GM12878 (cell line): ENCODE results near the gene RHNO1. TPM values are rescaled to one million over a fixed set of nuclear protein-coding genes. Genes with fewer than 3 reads are reported as not detected.
A peak's percentile ranks its signal among the peaks of the same experiment; 100 is the strongest.

ENCODE experiments used
- ATAC-seq: fragments of 200-7000 bp; cut with Tn5 transposase; 3 replicates; pipeline ENCODE4 v1.9.1; 2020; ENCODE audit warnings: mild to moderate bottlenecking, moderate library complexity
- BruUV-seq: library from RNA; stranded (reverse); fragments of 400-500 nt; replicated peaks from 2 replicates; lab custom pipeline; 2021; lab: Mats Ljungman, UMichigan
- CTCF ChIA-PET: fragments of 300-600 bp; sonication (Branson Sonifier 250); formaldehyde crosslinking; extraction: SDS; loops from one replicate; lab custom pipeline; 2021; ENCODE audit warnings: inconsistent platforms; lab: Yijun Ruan, JAX
- POLR2A ChIA-PET: fragments of 350-600 bp; formaldehyde crosslinking; extraction: SDS; loops from one replicate; lab custom pipeline; 2021; ENCODE audit warnings: inconsistent platforms; lab: Charles Lee
- RAD21 ChIA-PET: fragments of 300-600 bp; sonication (Branson Sonifier 250); formaldehyde crosslinking; loops from one replicate; lab custom pipeline; 2023; ENCODE audit warnings: antibody characterized with exemption; ENCODE audit not compliant: unreplicated experiment; lab: Charles Lee
- SMC1A ChIA-PET: fragments of 300-600 bp; sonication (Branson Sonifier 250); formaldehyde crosslinking; loops from one replicate; lab custom pipeline; 2023; ENCODE audit not compliant: unreplicated experiment, uncharacterized antibody; lab: Charles Lee
- DNase-seq: peaks from one replicate; pipeline ENCODE4 v3.0.0-alpha.2; 2011; ENCODE audit warnings: low read depth, low spot score
- FAIRE-seq: peaks from 3 replicates; lab custom pipeline; 2011; peaks lifted over from hg19 to GRCh38; lab: Jason Lieb, UNC
- H2AFZ ChIP-seq: 2 replicates; pipeline ENCODE4 v1.6.0; 2011; ENCODE audit warnings: low read depth, low read length, control low read depth; ENCODE audit not compliant: control insufficient read depth
- H3K27ac ChIP-seq: 2 replicates; pipeline ENCODE4 v1.5.1; 2011; ENCODE audit warnings: control low read depth; ENCODE audit not compliant: control insufficient read depth, insufficient read depth
- H3K27me3 ChIP-seq, 2 experiments: replicated peaks in 1 of 2; 2 replicates each; pipeline versions ENCODE4 v1.6.0 to v1.6.1; 2011; ENCODE audit warnings: low read length in 1 of 2; ENCODE audit not compliant: control insufficient read depth in 2 of 2, insufficient read depth in 2 of 2
- H3K36me3 ChIP-seq, 2 experiments: 2 replicates each; pipeline ENCODE4 v1.5.1; 2011; ENCODE audit warnings: low read length in 1 of 2; ENCODE audit not compliant: control insufficient read depth in 2 of 2, insufficient read depth in 2 of 2
- H3K4me1 ChIP-seq: 2 replicates; pipeline ENCODE4 v1.6.1; 2011; ENCODE audit warnings: mild to moderate bottlenecking, low read length, moderate library complexity, mixed read lengths; ENCODE audit not compliant: control insufficient read depth, insufficient read depth
- H3K4me2 ChIP-seq: 2 replicates; pipeline ENCODE4 v1.6.0; 2011; ENCODE audit warnings: control low read depth; ENCODE audit not compliant: control insufficient read depth, insufficient read depth
- H3K4me3 ChIP-seq: fragments of 200-600 bp; sonication (generic); 2 replicates; pipeline ENCODE4 v1.5.1; 2016
- H3K79me2 ChIP-seq: 2 replicates; pipeline ENCODE4 v1.6.0; 2011; ENCODE audit warnings: low read length; ENCODE audit not compliant: control insufficient read depth, insufficient read depth
- H3K9ac ChIP-seq: 2 replicates; pipeline ENCODE4 v1.8.0; 2011; ENCODE audit warnings: low read length, control low read depth, mixed read lengths; ENCODE audit not compliant: control insufficient read depth, insufficient read depth
- H3K9me3 ChIP-seq: replicated peaks from 3 replicates; pipeline ENCODE4 v1.5.1; 2011; ENCODE audit warnings: mild to moderate bottlenecking, low read length; ENCODE audit not compliant: control insufficient read depth, insufficient read depth
- H4K20me1 ChIP-seq: 2 replicates; pipeline ENCODE4 v1.6.0; 2011; ENCODE audit not compliant: control insufficient read depth, insufficient read depth
- EZH2 ChIP-seq: IDR thresholded peaks from 2 replicates; pipeline ENCODE4 v1.6.1; 2012; ENCODE audit warnings: low read depth, mild to moderate bottlenecking, control low read depth, inconsistent platforms, low read length, borderline replicate concordance; ENCODE audit not compliant: control insufficient read depth
- NR2C1 ChIP-seq: fragments of 450-650 bp; IDR thresholded peaks from 2 replicates; pipeline ENCODE4 v1.6.1; 2017; ENCODE audit warnings: antibody characterized with exemption, mild to moderate bottlenecking, moderate library complexity
- RAD21 ChIP-seq: IDR thresholded peaks from 2 replicates; pipeline ENCODE4 v1.6.1; 2011; ENCODE audit warnings: mild to moderate bottlenecking, low read depth, low read length, moderate library complexity; ENCODE audit not compliant: insufficient read depth
- SIN3A ChIP-seq: IDR thresholded peaks from 2 replicates; pipeline ENCODE4 v1.6.1; 2012; ENCODE audit warnings: low read depth, low read length, improper control_type of control experiment
- SMC3 ChIP-seq: IDR thresholded peaks from 2 replicates; pipeline ENCODE4 v1.6.1; 2011; ENCODE audit warnings: low read length, improper control_type of control experiment, borderline replicate concordance
- TCF7 ChIP-seq: IDR thresholded peaks from 2 replicates; pipeline ENCODE4 v1.6.1; 2014; ENCODE audit warnings: antibody characterized with exemption, borderline replicate concordance
- WGBS: methylation state at CpG from one replicate; pipeline ENCODE4 v1.1.6; 2016; ENCODE audit warnings: low lambda C conversion rate; ENCODE audit not compliant: insufficient replicate concordance, insufficient coverage; ENCODE audit errors: missing lambda C conversion rate; 5-methylcytosine and 5-hydroxymethylcytosine counted together
- in situ Hi-C: fragments of 300-500 bp; cut with MboI; formaldehyde crosslinking; loops from 9 replicates; pipeline ENCODE4 v1.14.3; 2018; ENCODE audit warnings: mixed read lengths
- intact Hi-C: fragments of 100-400 bp; cut with micrococcal nuclease; formaldehyde crosslinking; loops from one replicate; pipeline ENCODE4 v1.14.2; 2022; ENCODE audit not compliant: unreplicated experiment
- polyA plus RNA-seq, 11 experiments: library from polyadenylated mRNA; depleted of rRNA in 4 of 11; unstranded in 6 of 11; stranded (reverse) in 5 of 11; fragments of >200 nt; fragmentation: Nextera tagmentation in 4 of 11; fragmentation: Illumina TruSeq in 1 of 11; extraction: Ambion mirVana in 4 of 11; extraction: Trizol in 1 of 11; gene quantifications; 1 replicate in 1 of 11; 2 replicates in 10 of 11; pipeline versions ENCODE4 v1.2.1 to v1.2.3, GENCODE V29; 2011 to 2016; ENCODE audit warnings: inconsistent platforms in 2 of 11, missing spikeins in 2 of 11, low read depth in 1 of 11
- total RNA-seq, 4 experiments: library from RNA; depleted of rRNA in 3 of 4; stranded (reverse); fragments of >200 nt in 3 of 4; fragmentation: Illumina TruSeq in 1 of 4; extraction: Trizol in 1 of 4; gene quantifications; 2 replicates each; pipeline versions ENCODE4 v1.2.1 to v1.2.3, GENCODE V29; 2013 to 2021
- TF ChIP-seq, protein P1 (sequence below): fragments of 450-650 bp; IDR thresholded peaks from 2 replicates; pipeline ENCODE4 v1.6.1; 2017; ENCODE audit warnings: mild to moderate bottlenecking, moderate library complexity
- TF ChIP-seq, protein P2 (sequence below), 3 experiments: IDR thresholded peaks in 2 of 3; conservative IDR thresholded peaks in 1 of 3; 2 replicates each; pipeline ENCODE4 v1.5.1; 2011; ENCODE audit warnings: low read depth in 3 of 3, low read length in 3 of 3, mild to moderate bottlenecking in 3 of 3, control low read depth in 2 of 3, moderate library complexity in 2 of 3, inconsistent platforms in 1 of 3, mixed read lengths in 1 of 3; ENCODE audit not compliant: control insufficient read depth in 2 of 3, insufficient read depth in 1 of 3; ENCODE audit errors: extremely low read depth in 1 of 3
- TF ChIP-seq, protein P3 (sequence below): fragments of 450-650 bp; IDR thresholded peaks from 2 replicates; pipeline ENCODE4 v1.6.1; 2018; ENCODE audit warnings: mild to moderate bottlenecking, low read depth, moderate library complexity; ENCODE audit not compliant: partially characterized antibody

RHNO1 gene
- total and polyA plus RNA-seq, 10 of the 15 experiments (the other 5 are each of a cell fraction or from before 2014, with no cell fraction given) = 27.9 to 91.6 (median 49.3) TPM

DNA sequence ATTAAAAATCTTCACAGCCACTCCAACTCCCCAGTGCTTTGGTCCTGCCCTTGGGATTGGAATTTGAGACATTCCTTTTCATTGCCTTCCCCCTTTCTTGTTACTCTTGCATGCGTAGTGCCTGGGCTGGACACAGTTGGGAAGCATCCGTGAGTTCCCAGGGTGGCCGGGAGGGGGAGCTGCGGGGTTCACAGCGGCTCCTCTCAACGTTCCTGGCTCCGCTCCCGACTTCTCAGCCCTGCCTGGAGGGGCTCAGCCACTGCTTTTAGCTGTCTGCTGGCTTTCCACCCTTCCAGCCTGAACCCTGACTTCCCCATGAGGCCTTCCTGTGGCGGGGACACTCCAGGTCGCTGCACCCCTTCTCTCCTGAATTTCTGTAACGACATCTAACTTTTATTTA lies 23.4 kb upstream of the RHNO1 start:
- Histone ChIP-seq H3K27me3 (no peaks in the 10 kb centered on the region), H2AFZ (no peak overlapping the region), H3K9ac (no peak overlapping the region), H3K27ac (no peak overlapping the region), H3K9me3 (no peaks in the 10 kb centered on the region), H3K4me2 (no peak overlapping the region)
- SMC1A ChIA-PET = interaction anchor here (1.3 kb wide), 1 partner anchor 91 kb away, joined by 6 read pairs; no protein-coding TSS in a partner anchor
- FAIRE-seq = no peak
- TF ChIP-seq SIN3A = no peak
- TF ChIP-seq SMC3 = peak; percentile 61
- TF ChIP-seq, protein P1, sequence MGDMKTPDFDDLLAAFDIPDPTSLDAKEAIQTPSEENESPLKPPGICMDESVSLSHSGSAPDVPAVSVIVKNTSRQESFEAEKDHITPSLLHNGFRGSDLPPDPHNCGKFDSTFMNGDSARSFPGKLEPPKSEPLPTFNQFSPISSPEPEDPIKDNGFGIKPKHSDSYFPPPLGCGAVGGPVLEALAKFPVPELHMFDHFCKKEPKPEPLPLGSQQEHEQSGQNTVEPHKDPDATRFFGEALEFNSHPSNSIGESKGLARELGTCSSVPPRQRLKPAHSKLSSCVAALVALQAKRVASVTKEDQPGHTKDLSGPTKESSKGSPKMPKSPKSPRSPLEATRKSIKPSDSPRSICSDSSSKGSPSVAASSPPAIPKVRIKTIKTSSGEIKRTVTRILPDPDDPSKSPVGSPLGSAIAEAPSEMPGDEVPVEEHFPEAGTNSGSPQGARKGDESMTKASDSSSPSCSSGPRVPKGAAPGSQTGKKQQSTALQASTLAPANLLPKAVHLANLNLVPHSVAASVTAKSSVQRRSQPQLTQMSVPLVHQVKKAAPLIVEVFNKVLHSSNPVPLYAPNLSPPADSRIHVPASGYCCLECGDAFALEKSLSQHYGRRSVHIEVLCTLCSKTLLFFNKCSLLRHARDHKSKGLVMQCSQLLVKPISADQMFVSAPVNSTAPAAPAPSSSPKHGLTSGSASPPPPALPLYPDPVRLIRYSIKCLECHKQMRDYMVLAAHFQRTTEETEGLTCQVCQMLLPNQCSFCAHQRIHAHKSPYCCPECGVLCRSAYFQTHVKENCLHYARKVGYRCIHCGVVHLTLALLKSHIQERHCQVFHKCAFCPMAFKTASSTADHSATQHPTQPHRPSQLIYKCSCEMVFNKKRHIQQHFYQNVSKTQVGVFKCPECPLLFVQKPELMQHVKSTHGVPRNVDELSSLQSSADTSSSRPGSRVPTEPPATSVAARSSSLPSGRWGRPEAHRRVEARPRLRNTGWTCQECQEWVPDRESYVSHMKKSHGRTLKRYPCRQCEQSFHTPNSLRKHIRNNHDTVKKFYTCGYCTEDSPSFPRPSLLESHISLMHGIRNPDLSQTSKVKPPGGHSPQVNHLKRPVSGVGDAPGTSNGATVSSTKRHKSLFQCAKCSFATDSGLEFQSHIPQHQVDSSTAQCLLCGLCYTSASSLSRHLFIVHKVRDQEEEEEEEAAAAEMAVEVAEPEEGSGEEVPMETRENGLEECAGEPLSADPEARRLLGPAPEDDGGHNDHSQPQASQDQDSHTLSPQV = no peak
- no peak for TF ChIP-seq EZH2
- no peak for TF ChIP-seq NR2C1
- peak; percentile 43 for TF ChIP-seq RAD21
- TF ChIP-seq, protein P2, sequence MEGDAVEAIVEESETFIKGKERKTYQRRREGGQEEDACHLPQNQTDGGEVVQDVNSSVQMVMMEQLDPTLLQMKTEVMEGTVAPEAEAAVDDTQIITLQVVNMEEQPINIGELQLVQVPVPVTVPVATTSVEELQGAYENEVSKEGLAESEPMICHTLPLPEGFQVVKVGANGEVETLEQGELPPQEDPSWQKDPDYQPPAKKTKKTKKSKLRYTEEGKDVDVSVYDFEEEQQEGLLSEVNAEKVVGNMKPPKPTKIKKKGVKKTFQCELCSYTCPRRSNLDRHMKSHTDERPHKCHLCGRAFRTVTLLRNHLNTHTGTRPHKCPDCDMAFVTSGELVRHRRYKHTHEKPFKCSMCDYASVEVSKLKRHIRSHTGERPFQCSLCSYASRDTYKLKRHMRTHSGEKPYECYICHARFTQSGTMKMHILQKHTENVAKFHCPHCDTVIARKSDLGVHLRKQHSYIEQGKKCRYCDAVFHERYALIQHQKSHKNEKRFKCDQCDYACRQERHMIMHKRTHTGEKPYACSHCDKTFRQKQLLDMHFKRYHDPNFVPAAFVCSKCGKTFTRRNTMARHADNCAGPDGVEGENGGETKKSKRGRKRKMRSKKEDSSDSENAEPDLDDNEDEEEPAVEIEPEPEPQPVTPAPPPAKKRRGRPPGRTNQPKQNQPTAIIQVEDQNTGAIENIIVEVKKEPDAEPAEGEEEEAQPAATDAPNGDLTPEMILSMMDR (IDR thresholded peaks at IDR 0.05 in 2 of 3, conservative IDR thresholded peaks at IDR 0.05 in 1 of 3; ENCODE audit: control insufficient read depth in 2 of 3, extremely low read depth in 1 of 3, insufficient read depth in 1 of 3, low read depth in 3 of 3, low read length in 3 of 3) = peak; percentile 54 to 85 (median 68)
- no peak for TF ChIP-seq TCF7
- TF ChIP-seq, protein P3, sequence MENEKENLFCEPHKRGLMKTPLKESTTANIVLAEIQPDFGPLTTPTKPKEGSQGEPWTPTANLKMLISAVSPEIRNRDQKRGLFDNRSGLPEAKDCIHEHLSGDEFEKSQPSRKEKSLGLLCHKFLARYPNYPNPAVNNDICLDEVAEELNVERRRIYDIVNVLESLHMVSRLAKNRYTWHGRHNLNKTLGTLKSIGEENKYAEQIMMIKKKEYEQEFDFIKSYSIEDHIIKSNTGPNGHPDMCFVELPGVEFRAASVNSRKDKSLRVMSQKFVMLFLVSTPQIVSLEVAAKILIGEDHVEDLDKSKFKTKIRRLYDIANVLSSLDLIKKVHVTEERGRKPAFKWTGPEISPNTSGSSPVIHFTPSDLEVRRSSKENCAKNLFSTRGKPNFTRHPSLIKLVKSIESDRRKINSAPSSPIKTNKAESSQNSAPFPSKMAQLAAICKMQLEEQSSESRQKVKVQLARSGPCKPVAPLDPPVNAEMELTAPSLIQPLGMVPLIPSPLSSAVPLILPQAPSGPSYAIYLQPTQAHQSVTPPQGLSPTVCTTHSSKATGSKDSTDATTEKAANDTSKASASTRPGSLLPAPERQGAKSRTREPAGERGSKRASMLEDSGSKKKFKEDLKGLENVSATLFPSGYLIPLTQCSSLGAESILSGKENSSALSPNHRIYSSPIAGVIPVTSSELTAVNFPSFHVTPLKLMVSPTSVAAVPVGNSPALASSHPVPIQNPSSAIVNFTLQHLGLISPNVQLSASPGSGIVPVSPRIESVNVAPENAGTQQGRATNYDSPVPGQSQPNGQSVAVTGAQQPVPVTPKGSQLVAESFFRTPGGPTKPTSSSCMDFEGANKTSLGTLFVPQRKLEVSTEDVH = no peak
- TF ChIP-seq, all 136 proteins: peak for 3
- H3K36me3 ChIP-seq = peaks cover 2 to 6% of the 10 kb centered on the region in 2 experiments; a peak in 3 of 4 replicates
- intact Hi-C loops = loop anchor here (1.0 kb wide), 1 partner anchor 91 kb away; no protein-coding TSS in a partner anchor
- no peaks in the 10 kb centered on the region for H3K4me1 ChIP-seq
- in situ Hi-C loops = no loop called here
- H4K20me1 ChIP-seq = no peaks in the 10 kb centered on the region
- no peaks in the 10 kb centered on the region for H3K79me2 ChIP-seq
- RAD21 ChIA-PET = interaction anchor here (1.5 kb wide), 1 partner anchor 188 kb away, joined by 6 read pairs; no protein-coding TSS in a partner anchor
- no peak for DNase-seq
- POLR2A ChIA-PET = no interaction called here
- WGBS = 47% methylated on average over 11 of the region's 11 CpGs
- CTCF ChIA-PET = interaction anchor here (1.0 to 3.0 kb wide), 7 partner anchors 16 to 184 kb away, joined by 3 to 24 read pairs (median 5); no protein-coding TSS in a partner anchor
- peak; percentile 90 for ATAC-seq
- no TSS peak for BruUV-seq
- no peak overlapping the region for H3K4me3 ChIP-seq
